GM06990 (cell line): Measurements from ENCODE around the gene TMEM132E.

ENCODE experiments used
- DNase-seq: peaks from one replicate; pipeline ENCODE4 v3.0.0-alpha.2; 2011; ENCODE audit not compliant: insufficient read length; ENCODE audit errors: extremely low read depth
- H3K27me3 ChIP-seq: replicated peaks from 2 replicates; pipeline ENCODE4 v1.6.0; 2011; ENCODE audit warnings: low read length; ENCODE audit not compliant: control insufficient read depth, insufficient read depth
- H3K36me3 ChIP-seq: 2 replicates; pipeline ENCODE4 v1.5.1; 2011; ENCODE audit warnings: low read length; ENCODE audit not compliant: control insufficient read depth, insufficient read depth
- H3K4me3 ChIP-seq: replicated peaks from 2 replicates; pipeline ENCODE4 v1.5.1; 2011; ENCODE audit warnings: low read depth, mild to moderate bottlenecking, control low read depth, low read length
- TF ChIP-seq, protein P1 (sequence below): IDR thresholded peaks from 2 replicates; pipeline ENCODE4 v1.5.1; 2011; ENCODE audit warnings: low read length, control low read depth, mild to moderate bottlenecking, inconsistent platforms; ENCODE audit not compliant: insufficient read depth, poor library complexity, severe bottlenecking

Gene TMEM132E

GRCh38 chr17:34638526-34639260, 59.3 kb downstream of the TMEM132E start:
- peaks cover 3% of the 10 kb centered on the region; the same call in 1 of the 2 replicates for H3K27me3 ChIP-seq
- H3K36me3 ChIP-seq, result no peaks in the 10 kb centered on the region
- no peak for DNase-seq
- TF ChIP-seq, protein P1, sequence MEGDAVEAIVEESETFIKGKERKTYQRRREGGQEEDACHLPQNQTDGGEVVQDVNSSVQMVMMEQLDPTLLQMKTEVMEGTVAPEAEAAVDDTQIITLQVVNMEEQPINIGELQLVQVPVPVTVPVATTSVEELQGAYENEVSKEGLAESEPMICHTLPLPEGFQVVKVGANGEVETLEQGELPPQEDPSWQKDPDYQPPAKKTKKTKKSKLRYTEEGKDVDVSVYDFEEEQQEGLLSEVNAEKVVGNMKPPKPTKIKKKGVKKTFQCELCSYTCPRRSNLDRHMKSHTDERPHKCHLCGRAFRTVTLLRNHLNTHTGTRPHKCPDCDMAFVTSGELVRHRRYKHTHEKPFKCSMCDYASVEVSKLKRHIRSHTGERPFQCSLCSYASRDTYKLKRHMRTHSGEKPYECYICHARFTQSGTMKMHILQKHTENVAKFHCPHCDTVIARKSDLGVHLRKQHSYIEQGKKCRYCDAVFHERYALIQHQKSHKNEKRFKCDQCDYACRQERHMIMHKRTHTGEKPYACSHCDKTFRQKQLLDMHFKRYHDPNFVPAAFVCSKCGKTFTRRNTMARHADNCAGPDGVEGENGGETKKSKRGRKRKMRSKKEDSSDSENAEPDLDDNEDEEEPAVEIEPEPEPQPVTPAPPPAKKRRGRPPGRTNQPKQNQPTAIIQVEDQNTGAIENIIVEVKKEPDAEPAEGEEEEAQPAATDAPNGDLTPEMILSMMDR, result no peak
- H3K4me3 ChIP-seq, result no peak overlapping the region

DNA sequence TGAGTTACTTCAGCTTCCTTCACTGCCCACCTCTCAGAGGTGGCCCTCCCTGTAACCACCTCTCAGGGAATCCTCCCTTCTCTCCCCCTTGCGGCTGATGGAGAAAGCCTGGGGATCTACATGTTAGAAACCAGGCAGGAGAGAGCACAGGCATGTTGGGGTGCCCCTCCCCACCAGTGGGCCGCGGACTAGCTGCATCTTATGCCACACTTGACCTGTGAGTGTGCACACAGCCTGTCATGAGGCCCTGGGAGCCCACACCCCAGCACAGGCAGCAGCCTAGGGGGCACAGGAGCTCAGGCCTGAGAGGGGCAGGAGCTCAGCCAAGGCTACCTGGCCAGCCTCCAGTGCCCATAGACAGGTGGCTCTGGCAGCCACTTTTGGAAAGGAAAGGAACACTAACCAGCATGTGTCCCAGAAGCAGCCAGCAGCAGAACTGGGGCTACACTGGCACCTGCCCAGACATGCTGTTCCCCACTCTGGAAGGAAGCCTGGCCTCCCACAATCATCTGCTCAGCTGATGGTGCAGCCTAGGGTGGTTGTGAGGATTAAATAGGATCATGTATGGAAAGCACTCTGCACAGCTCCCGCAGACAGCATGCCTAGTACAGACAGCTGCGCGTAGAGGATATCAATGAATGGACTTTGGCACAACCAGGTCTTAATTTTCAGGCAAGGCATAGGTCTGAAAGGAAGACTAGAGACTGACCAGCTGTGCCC, 60.5 kb downstream of the TMEM132E start:
- Histone ChIP-seq H3K36me3 (no peaks in the 10 kb centered on the region), H3K4me3 (no peak overlapping the region), H3K27me3 (peaks cover 5% of the 10 kb centered on the region)
- no peak for DNase-seq
- TF ChIP-seq, protein P1, result no peak

- no peaks in the 10 kb centered on the region for H3K36me3 ChIP-seq
- DNase-seq, result no peak
- no peak overlapping the region for H3K4me3 ChIP-seq
- TF ChIP-seq, protein P1, result no peak
- H3K27me3 ChIP-seq, result peaks cover 3% of the 10 kb centered on the region
These were observed 62.0 kb downstream of the TMEM132E start for GRCh38 chr17:34641368-34641767.

GRCh38 chr17:34644941-34645550, 65.7 kb downstream of the TMEM132E start:
- Histone ChIP-seq H3K27me3 (peaks cover 4% of the 10 kb centered on the region), H3K36me3 (no peaks in the 10 kb centered on the region), H3K4me3 (no peak overlapping the region)
- no peak for DNase-seq
- TF ChIP-seq, protein P1, result no peak

GRCh38 chr17:34645594-34645993, 66.2 kb downstream of the TMEM132E start:
- Histone ChIP-seq H3K4me3 (no peak overlapping the region), H3K36me3 (no peaks in the 10 kb centered on the region), H3K27me3 (peaks cover 4% of the 10 kb centered on the region)
- DNase-seq, result no peak
- TF ChIP-seq, protein P1, result no peak
